Astrocyte (in vitro differentiated cells and primary cell): ENCODE measurements around the gene KIFBP. TPM values are rescaled to one million over a fixed set of nuclear protein-coding genes. Genes with fewer than 3 reads are reported as not detected.
"Not testable (repeated sequence)": the region's sequence is repeated elsewhere in the genome, so short reads cannot be mapped to it uniquely, and the experiment has no call there.

Experiments
- DNase-seq: peaks from one replicate; pipeline ENCODE4 v3.0.0-alpha.2; 2010; ENCODE audit warnings: low read depth
- FAIRE-seq: peaks from 2 replicates; lab custom pipeline; 2011; peaks lifted over from hg19 to GRCh38; lab: Jason Lieb, UNC
- H2AFZ ChIP-seq: 2 replicates; pipeline ENCODE4 v1.6.0; 2012; ENCODE audit warnings: low read depth, low read length, inconsistent platforms
- H3K27ac ChIP-seq: 2 replicates; pipeline ENCODE4 v1.5.1; 2011; ENCODE audit warnings: low read depth, low read length, inconsistent platforms
- H3K27me3 ChIP-seq: 2 replicates; pipeline ENCODE4 v1.6.0; 2011; ENCODE audit warnings: low read length, inconsistent platforms; ENCODE audit not compliant: insufficient read depth
- H3K36me3 ChIP-seq: 2 replicates; pipeline ENCODE4 v1.5.1; 2011; ENCODE audit warnings: low read length, inconsistent platforms; ENCODE audit not compliant: insufficient read depth
- H3K4me1 ChIP-seq: 2 replicates; pipeline ENCODE4 v1.5.1; 2011; ENCODE audit warnings: low read length, inconsistent platforms; ENCODE audit not compliant: insufficient read depth
- H3K4me2 ChIP-seq: 2 replicates; pipeline ENCODE4 v1.6.0; 2012; ENCODE audit warnings: low read length, inconsistent platforms
- H3K4me3 ChIP-seq: 2 replicates; pipeline ENCODE4 v1.5.1; 2011; ENCODE audit warnings: low read depth, mild to moderate bottlenecking, low read length, inconsistent platforms; ENCODE audit not compliant: insufficient read depth
- H3K79me2 ChIP-seq: 2 replicates; pipeline ENCODE4 v1.6.0; 2012; ENCODE audit warnings: mild to moderate bottlenecking, low read length, inconsistent platforms; ENCODE audit not compliant: insufficient read depth
- H3K9ac ChIP-seq: 2 replicates; pipeline ENCODE4 v1.6.0; 2012; ENCODE audit warnings: mild to moderate bottlenecking, low read length, inconsistent platforms
- H3K9me3 ChIP-seq: 2 replicates; pipeline ENCODE4 v1.5.1; 2012; ENCODE audit warnings: low read depth, mild to moderate bottlenecking, low read length, inconsistent platforms; ENCODE audit not compliant: insufficient read depth
- H4K20me1 ChIP-seq: 2 replicates; pipeline ENCODE4 v1.6.0; 2012; ENCODE audit warnings: low read length, inconsistent platforms; ENCODE audit not compliant: insufficient read depth
- H3K27ac Mint-ChIP-seq: one replicate; pipeline ENCODE4 v1.8.0; 2021; ENCODE audit warnings: mild to moderate bottlenecking, mixed read lengths; ENCODE audit not compliant: unreplicated experiment
- H3K27me3 Mint-ChIP-seq: one replicate; pipeline ENCODE4 v1.8.0; 2021; ENCODE audit warnings: low read depth, mixed read lengths; ENCODE audit not compliant: unreplicated experiment
- H3K36me3 Mint-ChIP-seq: one replicate; pipeline ENCODE4 v1.8.0; 2021; ENCODE audit warnings: low read depth, mixed read lengths; ENCODE audit not compliant: unreplicated experiment
- H3K4me1 Mint-ChIP-seq: one replicate; pipeline ENCODE4 v1.8.0; 2021; ENCODE audit warnings: low read depth, mixed read lengths; ENCODE audit not compliant: unreplicated experiment
- H3K4me3 Mint-ChIP-seq: one replicate; pipeline ENCODE4 v1.8.0; 2021; ENCODE audit warnings: mild to moderate bottlenecking, moderate library complexity, mixed read lengths; ENCODE audit not compliant: unreplicated experiment
- H3K9me3 Mint-ChIP-seq: one replicate; pipeline ENCODE4 v1.8.0; 2021; ENCODE audit warnings: mild to moderate bottlenecking, mixed read lengths; ENCODE audit not compliant: unreplicated experiment
- EZH2 ChIP-seq: IDR thresholded peaks from 2 replicates; pipeline ENCODE4 v1.6.1; 2012; ENCODE audit warnings: mild to moderate bottlenecking, low read length, inconsistent platforms; ENCODE audit not compliant: insufficient read depth
- total RNA-seq: library from RNA; stranded (reverse); gene quantifications from 2 replicates; pipeline ENCODE4 v1.2.1, GENCODE V29; 2021
- TF ChIP-seq, protein P1 (sequence below): IDR thresholded peaks from 2 replicates; pipeline ENCODE4 v1.5.1; 2011; ENCODE audit warnings: low read depth, mild to moderate bottlenecking, inconsistent platforms, low read length, moderate library complexity; ENCODE audit not compliant: insufficient read depth

Gene KIFBP
- total RNA-seq, 1 donor from 2014 or later, result 39.2 TPM

DNA sequence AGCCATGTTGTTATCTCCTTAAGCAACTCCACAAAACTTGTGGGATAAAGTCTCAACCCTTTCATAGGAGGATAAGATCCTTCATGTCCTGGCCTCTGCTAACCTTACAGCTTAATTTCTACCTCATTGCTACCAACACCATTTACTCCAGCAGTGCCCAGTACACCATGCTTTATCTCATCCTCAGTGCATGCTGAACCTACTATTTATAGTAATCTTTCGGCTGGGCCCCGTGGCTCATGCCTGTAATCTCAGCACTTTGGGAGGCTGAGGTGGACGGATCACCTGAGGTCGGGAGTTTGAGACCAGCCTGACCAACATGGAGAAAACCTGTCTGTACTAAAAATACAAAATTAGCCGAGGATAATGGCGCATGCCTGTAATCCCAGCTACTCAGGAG is 8.9 kb upstream of the KIFBP start:
- H3K4me2 ChIP-seq, result not testable (repeated sequence)

DNA sequence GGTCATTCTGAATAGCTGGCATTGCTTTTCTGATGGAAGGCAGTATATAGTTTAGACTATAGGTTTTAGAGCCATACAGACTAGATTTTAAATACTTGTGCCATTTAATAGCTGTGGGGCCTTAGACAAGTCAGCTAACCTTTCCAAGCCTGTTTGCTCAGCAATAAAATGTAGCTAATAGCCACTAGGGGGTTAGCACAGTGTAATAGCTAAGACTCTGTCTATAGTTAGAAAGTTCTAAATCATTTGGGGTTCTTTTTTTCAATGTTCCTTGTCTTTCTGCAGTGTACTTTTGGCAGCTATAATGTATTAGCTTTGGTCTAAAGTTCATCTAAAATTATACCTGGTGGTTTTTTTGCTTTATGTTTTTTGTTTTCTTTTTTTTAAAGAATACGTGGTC is 7.5 kb upstream of the KIFBP start:
- Histone ChIP-seq H4K20me1 (peaks cover 34% of the 10 kb centered on the region), H3K4me3 (no peak overlapping the region), H3K9ac (no peak overlapping the region), H3K9me3 (no peaks in the 10 kb centered on the region), H3K36me3 (peaks cover 80% of the 10 kb centered on the region), H3K79me2 (peaks cover 29% of the 10 kb centered on the region), H3K27ac (no peak overlapping the region), H3K27me3 (no peaks in the 10 kb centered on the region), H3K4me1 (no peaks in the 10 kb centered on the region), H3K4me2 (no peak overlapping the region), H2AFZ (no peak overlapping the region)
- Mint-ChIP-seq H3K36me3 (peaks cover 7% of the 10 kb centered on the region), H3K27me3 (no peaks in the 10 kb centered on the region), H3K27ac (no peak overlapping the region), H3K4me1 (no peaks in the 10 kb centered on the region), H3K9me3 (no peaks in the 10 kb centered on the region), H3K4me3 (no peak overlapping the region)
- no peak for DNase-seq
- no peak for TF ChIP-seq EZH2
- TF ChIP-seq, protein P1, sequence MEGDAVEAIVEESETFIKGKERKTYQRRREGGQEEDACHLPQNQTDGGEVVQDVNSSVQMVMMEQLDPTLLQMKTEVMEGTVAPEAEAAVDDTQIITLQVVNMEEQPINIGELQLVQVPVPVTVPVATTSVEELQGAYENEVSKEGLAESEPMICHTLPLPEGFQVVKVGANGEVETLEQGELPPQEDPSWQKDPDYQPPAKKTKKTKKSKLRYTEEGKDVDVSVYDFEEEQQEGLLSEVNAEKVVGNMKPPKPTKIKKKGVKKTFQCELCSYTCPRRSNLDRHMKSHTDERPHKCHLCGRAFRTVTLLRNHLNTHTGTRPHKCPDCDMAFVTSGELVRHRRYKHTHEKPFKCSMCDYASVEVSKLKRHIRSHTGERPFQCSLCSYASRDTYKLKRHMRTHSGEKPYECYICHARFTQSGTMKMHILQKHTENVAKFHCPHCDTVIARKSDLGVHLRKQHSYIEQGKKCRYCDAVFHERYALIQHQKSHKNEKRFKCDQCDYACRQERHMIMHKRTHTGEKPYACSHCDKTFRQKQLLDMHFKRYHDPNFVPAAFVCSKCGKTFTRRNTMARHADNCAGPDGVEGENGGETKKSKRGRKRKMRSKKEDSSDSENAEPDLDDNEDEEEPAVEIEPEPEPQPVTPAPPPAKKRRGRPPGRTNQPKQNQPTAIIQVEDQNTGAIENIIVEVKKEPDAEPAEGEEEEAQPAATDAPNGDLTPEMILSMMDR, result peak; percentile 47
- no peak for FAIRE-seq

More for the DNA sequence above, 8.9 kb upstream of the KIFBP start:
- not testable (repeated sequence) for H3K9me3 Mint-ChIP-seq, H3K27me3 ChIP-seq, H3K27ac Mint-ChIP-seq, FAIRE-seq, H3K27ac ChIP-seq, H3K9me3 ChIP-seq, H3K4me3 ChIP-seq, H3K4me1 Mint-ChIP-seq, H3K4me3 Mint-ChIP-seq, H3K9ac ChIP-seq, H3K36me3 Mint-ChIP-seq, H2AFZ ChIP-seq, H3K27me3 Mint-ChIP-seq, H3K4me1 ChIP-seq, DNase-seq
- H3K79me2 ChIP-seq, result peaks cover 36% of the 10 kb centered on the region
- peaks cover 40% of the 10 kb centered on the region for H4K20me1 ChIP-seq
- peaks cover 80% of the 10 kb centered on the region for H3K36me3 ChIP-seq

DNA sequence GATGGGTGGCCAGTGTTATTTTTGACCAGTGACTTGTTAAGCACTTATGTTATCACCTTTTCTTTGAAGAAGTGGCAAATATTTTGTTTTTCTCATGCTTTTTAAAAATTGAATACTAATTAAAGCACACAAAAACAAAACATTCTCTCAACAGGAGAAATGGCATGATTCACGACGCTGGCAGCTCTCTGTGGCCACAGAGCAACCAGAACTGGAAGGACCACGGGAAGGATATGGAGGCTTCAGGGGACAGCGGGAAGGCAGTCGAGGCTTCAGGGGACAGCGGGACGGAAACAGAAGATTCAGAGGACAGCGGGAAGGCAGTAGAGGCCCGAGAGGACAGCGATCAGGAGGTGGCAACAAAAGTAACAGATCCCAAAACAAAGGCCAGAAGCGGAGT is 6.2 kb upstream of the KIFBP start:
- H3K27ac Mint-ChIP-seq, result no peak overlapping the region
- no peak for FAIRE-seq
- H3K4me1 Mint-ChIP-seq, result no peaks in the 10 kb centered on the region
- H3K36me3 Mint-ChIP-seq, result peaks cover 3% of the 10 kb centered on the region
- no peaks in the 10 kb centered on the region for H3K4me1 ChIP-seq
- peaks cover 70% of the 10 kb centered on the region for H3K36me3 ChIP-seq
- no peak for TF ChIP-seq EZH2
- TF ChIP-seq, protein P1, result no peak
- no peak overlapping the region for H3K4me3 Mint-ChIP-seq
- H3K4me2 ChIP-seq, result no peak overlapping the region
- H3K9me3 ChIP-seq, result no peaks in the 10 kb centered on the region
- H3K27ac ChIP-seq, result no peak overlapping the region
- H3K27me3 ChIP-seq, result no peaks in the 10 kb centered on the region
- H3K27me3 Mint-ChIP-seq, result no peaks in the 10 kb centered on the region
- H3K79me2 ChIP-seq, result peaks cover 27% of the 10 kb centered on the region
- H2AFZ ChIP-seq, result no peak overlapping the region
- H4K20me1 ChIP-seq, result peaks cover 38% of the 10 kb centered on the region
- no peak for DNase-seq
- H3K4me3 ChIP-seq, result no peak overlapping the region
- H3K9ac ChIP-seq, result no peak overlapping the region
- H3K9me3 Mint-ChIP-seq, result no peaks in the 10 kb centered on the region
